SKM-1 (cell line): Measurements from ENCODE around the gene WNT2B.

Experiments
- DNase-seq: peaks from one replicate; lab custom pipeline; 2025; ENCODE audit not compliant: unreplicated experiment; lab: John Stamatoyannopoulos, UW

Gene WNT2B

DNA sequence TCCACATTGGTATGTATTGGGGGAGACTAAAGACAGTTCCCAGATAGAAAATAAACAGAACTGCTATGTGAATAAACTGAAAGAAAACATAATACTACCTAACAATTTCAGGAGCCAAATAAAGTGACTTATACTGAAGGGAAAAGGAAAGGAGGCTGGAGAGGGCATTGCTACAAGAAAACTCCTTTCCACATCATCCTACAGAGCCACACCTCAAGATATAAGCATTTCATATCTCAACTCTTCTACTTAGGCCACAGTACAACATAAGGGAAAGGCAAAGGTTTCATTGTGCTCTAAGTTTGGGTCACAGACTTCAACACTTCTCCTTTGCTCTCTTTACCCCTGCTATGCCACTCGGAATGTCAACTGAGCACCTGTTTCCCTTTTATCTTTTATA, 55.3 kb downstream of the WNT2B start:
- DNase-seq: no peak

GRCh38 chr1:112565800-112566199, 57.0 kb downstream of the WNT2B start:
- no peak for DNase-seq

DNA sequence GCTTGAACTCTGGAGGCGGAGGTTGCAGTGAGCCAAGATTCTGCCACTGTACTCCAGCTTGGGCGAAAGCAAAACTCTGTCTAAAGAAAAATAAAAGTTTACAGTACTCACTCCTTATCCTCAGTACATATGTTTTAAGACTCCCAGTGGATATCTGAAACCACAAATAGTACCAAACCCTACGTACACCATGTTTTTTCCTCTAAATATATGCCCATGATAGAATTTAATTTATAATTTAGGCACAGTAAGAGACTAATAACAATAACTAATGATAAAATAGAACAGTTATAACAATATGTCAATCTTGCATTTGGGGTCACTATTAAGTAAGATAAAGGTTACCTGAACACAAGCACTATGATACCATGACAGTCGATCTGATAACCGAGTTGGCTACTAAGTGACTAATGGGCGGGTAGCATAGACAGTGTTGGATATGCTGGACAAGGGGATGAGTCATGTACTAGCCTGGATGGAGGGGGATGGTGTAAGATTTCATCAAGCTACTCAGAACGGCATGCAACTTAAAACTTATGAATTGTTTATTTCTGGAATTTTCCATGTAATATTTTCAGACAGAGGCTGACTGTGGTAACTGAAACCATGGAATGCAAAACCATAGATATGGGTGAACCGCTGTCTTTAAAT, 66.5 kb downstream of the WNT2B start:
- DNase-seq: no peak

- no peak for DNase-seq
These were observed 67.5 kb downstream of the WNT2B start for GRCh38 chr1:112576240-112576639.
